Measurements from ENCODE around the gene PTPRJ. TPM values are rescaled to one million over a fixed set of nuclear protein-coding genes. Genes with fewer than 3 reads are reported as not detected.

Gene PTPRJ
- total and polyA plus RNA-seq, 3 donors from 2014 or later, result 4.3 to 8.2 (median 6.6) TPM

GRCh38 chr11:47987781-47988180 is 7.4 kb downstream of the PTPRJ start:
- WGBS, 2 donors, result 47 to 60% methylated on average over 6 of the region's 6 CpGs

DNA sequence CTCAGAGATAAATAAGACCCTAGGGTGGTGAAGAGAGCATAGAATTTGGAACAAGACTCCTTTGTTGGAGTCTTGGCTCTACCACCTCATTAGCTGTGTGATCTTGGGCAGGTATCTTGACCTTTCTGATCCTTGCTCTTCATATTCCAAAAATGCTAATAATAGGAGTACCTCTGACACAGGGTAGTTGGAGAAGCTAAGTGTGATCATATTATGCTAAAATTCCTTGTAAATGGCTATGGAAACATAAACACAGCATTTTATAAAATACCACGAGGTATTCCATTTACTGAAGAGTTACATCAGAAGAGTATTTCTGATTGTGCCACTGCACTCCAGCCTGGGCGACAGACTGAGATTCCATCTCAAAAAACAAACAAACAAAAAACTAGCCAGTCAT is 9.4 kb downstream of the PTPRJ start:
- intact Hi-C loops (cut with DNase I; ENCODE audit: low total_unique reads), result no loop called here
- Histone ChIP-seq H3K36me3 (ENCODE audit: low read depth, missing control alignments) (no peaks in the 10 kb centered on the region), H3K4me1 (no peaks in the 10 kb centered on the region), H3K27me3 (no peaks in the 10 kb centered on the region), H3K4me3 (no peak overlapping the region), H3K27ac (no peak overlapping the region), H3K9me3 (no peaks in the 10 kb centered on the region)
- 82 to 86% methylated on average over 2 of the region's 2 CpGs for WGBS, 2 donors
- TF ChIP-seq, protein P1, sequence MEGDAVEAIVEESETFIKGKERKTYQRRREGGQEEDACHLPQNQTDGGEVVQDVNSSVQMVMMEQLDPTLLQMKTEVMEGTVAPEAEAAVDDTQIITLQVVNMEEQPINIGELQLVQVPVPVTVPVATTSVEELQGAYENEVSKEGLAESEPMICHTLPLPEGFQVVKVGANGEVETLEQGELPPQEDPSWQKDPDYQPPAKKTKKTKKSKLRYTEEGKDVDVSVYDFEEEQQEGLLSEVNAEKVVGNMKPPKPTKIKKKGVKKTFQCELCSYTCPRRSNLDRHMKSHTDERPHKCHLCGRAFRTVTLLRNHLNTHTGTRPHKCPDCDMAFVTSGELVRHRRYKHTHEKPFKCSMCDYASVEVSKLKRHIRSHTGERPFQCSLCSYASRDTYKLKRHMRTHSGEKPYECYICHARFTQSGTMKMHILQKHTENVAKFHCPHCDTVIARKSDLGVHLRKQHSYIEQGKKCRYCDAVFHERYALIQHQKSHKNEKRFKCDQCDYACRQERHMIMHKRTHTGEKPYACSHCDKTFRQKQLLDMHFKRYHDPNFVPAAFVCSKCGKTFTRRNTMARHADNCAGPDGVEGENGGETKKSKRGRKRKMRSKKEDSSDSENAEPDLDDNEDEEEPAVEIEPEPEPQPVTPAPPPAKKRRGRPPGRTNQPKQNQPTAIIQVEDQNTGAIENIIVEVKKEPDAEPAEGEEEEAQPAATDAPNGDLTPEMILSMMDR (IDR thresholded peaks at IDR 0.05), result no peak
- no peak for TF ChIP-seq POLR2A (IDR thresholded peaks at IDR 0.05)
- DNase-seq, result no peak

More at GRCh38 chr11:47987781-47988180, 7.4 kb downstream of the PTPRJ start:
- H3K4me1 ChIP-seq, result no peaks in the 10 kb centered on the region
- DNase-seq, result peak; percentile 57
- TF ChIP-seq POLR2A (IDR thresholded peaks at IDR 0.05), result no peak
- TF ChIP-seq, protein P1 (IDR thresholded peaks at IDR 0.05), result no peak
- H3K4me3 ChIP-seq, result no peak overlapping the region
- intact Hi-C loops (cut with DNase I; ENCODE audit: low total_unique reads), result no loop called here
- H3K27me3 ChIP-seq, result no peaks in the 10 kb centered on the region
- H3K9me3 ChIP-seq, result no peaks in the 10 kb centered on the region
- H3K36me3 ChIP-seq (ENCODE audit: low read depth, missing control alignments), result no peaks in the 10 kb centered on the region
- no peak overlapping the region for H3K27ac ChIP-seq

GRCh38 chr11:47991266-47991830 is 11.0 kb downstream of the PTPRJ start:
- H3K36me3 ChIP-seq (ENCODE audit: low read depth, missing control alignments), result no peaks in the 10 kb centered on the region
- H3K4me1 ChIP-seq, result no peaks in the 10 kb centered on the region
- no peaks in the 10 kb centered on the region for H3K9me3 ChIP-seq
- no peak overlapping the region for H3K4me3 ChIP-seq
- no peaks in the 10 kb centered on the region for H3K27me3 ChIP-seq
- no peak for DNase-seq
- WGBS, 2 donors, result 25 to 41% methylated on average over 9 of the region's 9 CpGs
- no peak overlapping the region for H3K27ac ChIP-seq
- TF ChIP-seq, protein P1 (IDR thresholded peaks at IDR 0.05), result no peak
- no peak for TF ChIP-seq POLR2A (IDR thresholded peaks at IDR 0.05)
- intact Hi-C loops (cut with DNase I; ENCODE audit: low total_unique reads), result no loop called here

- TF ChIP-seq, protein P1 (IDR thresholded peaks at IDR 0.05), result no peak
- TF ChIP-seq POLR2A (IDR thresholded peaks at IDR 0.05), result no peak
- H3K36me3 ChIP-seq (ENCODE audit: low read depth, missing control alignments), result no peaks in the 10 kb centered on the region
- WGBS, 2 donors, result 92 to 98% methylated on average over 6 of the region's 6 CpGs
- H3K4me3 ChIP-seq, result no peak overlapping the region
- H3K4me1 ChIP-seq, result no peaks in the 10 kb centered on the region
- H3K27me3 ChIP-seq, result no peaks in the 10 kb centered on the region
- no peaks in the 10 kb centered on the region for H3K9me3 ChIP-seq
- intact Hi-C loops (cut with DNase I; ENCODE audit: low total_unique reads), result no loop called here
- no peak overlapping the region for H3K27ac ChIP-seq
- DNase-seq, result no peak
These were observed 11.5 kb downstream of the PTPRJ start for GRCh38 chr11:47991894-47992293.
